B cell (primary cell): ENCODE data around the gene DENND6A.

Experiments used
- CTCF ChIP-seq: fragments of 200-600 bp; IDR thresholded peaks from one replicate; pipeline ENCODE4 v1.8.0; 2022; ENCODE audit warnings: antibody characterized with exemption, mild to moderate bottlenecking
- EZH2 ChIP-seq: IDR thresholded peaks from 2 replicates; pipeline ENCODE4 v1.6.1; 2012; ENCODE audit warnings: borderline replicate concordance, low read depth, mild to moderate bottlenecking, moderate library complexity, low read length; ENCODE audit not compliant: insufficient read depth, poor library complexity, severe bottlenecking

GRCh38 chr3:57594576-57594975, 98.3 kb downstream of the DENND6A start:
- TF ChIP-seq CTCF (no peak), EZH2 (no peak)
